ENCODE results near the gene STAM.

DNA sequence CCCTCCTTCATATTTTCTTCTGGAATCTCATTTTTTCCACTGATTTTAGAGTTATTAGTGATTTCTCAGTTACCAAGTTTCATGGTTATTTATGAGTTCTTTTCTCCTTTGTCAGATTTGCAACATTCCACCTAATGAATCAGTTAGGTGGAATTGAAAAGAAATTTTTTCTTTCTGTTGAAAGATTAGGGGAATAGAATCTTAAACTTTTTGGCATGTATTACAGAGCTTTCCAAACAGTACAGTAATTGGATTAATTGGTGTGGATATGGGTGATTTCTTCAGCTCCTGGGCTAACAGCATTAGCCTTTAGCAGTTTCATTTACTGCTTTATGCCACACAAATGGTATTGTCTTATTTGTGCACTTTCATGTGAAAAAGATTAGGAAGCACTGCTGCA is 17.0 kb downstream of the STAM start:
- TF ChIP-seq, protein P1, sequence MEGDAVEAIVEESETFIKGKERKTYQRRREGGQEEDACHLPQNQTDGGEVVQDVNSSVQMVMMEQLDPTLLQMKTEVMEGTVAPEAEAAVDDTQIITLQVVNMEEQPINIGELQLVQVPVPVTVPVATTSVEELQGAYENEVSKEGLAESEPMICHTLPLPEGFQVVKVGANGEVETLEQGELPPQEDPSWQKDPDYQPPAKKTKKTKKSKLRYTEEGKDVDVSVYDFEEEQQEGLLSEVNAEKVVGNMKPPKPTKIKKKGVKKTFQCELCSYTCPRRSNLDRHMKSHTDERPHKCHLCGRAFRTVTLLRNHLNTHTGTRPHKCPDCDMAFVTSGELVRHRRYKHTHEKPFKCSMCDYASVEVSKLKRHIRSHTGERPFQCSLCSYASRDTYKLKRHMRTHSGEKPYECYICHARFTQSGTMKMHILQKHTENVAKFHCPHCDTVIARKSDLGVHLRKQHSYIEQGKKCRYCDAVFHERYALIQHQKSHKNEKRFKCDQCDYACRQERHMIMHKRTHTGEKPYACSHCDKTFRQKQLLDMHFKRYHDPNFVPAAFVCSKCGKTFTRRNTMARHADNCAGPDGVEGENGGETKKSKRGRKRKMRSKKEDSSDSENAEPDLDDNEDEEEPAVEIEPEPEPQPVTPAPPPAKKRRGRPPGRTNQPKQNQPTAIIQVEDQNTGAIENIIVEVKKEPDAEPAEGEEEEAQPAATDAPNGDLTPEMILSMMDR (IDR thresholded peaks at IDR 0.05): no peak
- no peak for TF ChIP-seq POLR2AphosphoS5 (IDR thresholded peaks at IDR 0.05; ENCODE audit: insufficient read depth in 1 of 2, low read depth in 1 of 2)

All from vagina (tissue), 2 donors.